Fibroblast of pulmonary artery (primary cell): ENCODE results near the gene COIL.

ENCODE experiments used
- DNase-seq: peaks from one replicate; pipeline ENCODE4 v3.0.0-alpha.2; 2010; ENCODE audit warnings: low read depth
- H3K4me3 ChIP-seq: replicated peaks from 2 replicates; pipeline ENCODE4 v1.5.1; 2011; ENCODE audit warnings: low read depth, mild to moderate bottlenecking, control low read depth, low read length, moderate library complexity
- CTCF ChIP-seq: IDR thresholded peaks from 2 replicates; pipeline ENCODE4 v1.5.1; 2011; ENCODE audit warnings: mild to moderate bottlenecking, control low read depth, low read length, inconsistent platforms; ENCODE audit errors: missing control alignments

The COIL gene

GRCh38 chr17:56978441-56979090 lies 17.7 kb upstream of the COIL start:
- TF ChIP-seq CTCF, result no peak
- peak; percentile 19 for DNase-seq
- peak overlapping the region; percentile 84 for H3K4me3 ChIP-seq

GRCh38 chr17:56977673-56978395 lies 17.0 kb upstream of the COIL start, which contains the start of gene SCPEP1:
Gene SCPEP1 (plus strand): TSS chr17:56978131. CDS start chr17:56978160, 29 bp downstream.
- no peak for TF ChIP-seq CTCF
- peak within 1 kb of the TSS; percentile 84 for H3K4me3 ChIP-seq
- peak; percentile 74 for DNase-seq

GRCh38 chr17:56976941-56977608 lies 16.2 kb upstream of the COIL start:
- TF ChIP-seq CTCF, result no peak
- peak overlapping the region; percentile 84 for H3K4me3 ChIP-seq
- DNase-seq, result no peak

- TF ChIP-seq CTCF, result no peak
- no peak overlapping the region for H3K4me3 ChIP-seq
- DNase-seq, result no peak
These were observed 14.8 kb upstream of the COIL start for GRCh38 chr17:56975656-56976055.

GRCh38 chr17:56974055-56974454 lies 13.2 kb upstream of the COIL start:
- H3K4me3 ChIP-seq, result no peak overlapping the region
- TF ChIP-seq CTCF, result no peak

GRCh38 chr17:56973520-56973919 lies 12.7 kb upstream of the COIL start:
- DNase-seq, result no peak
- TF ChIP-seq CTCF, result no peak
- H3K4me3 ChIP-seq, result no peak overlapping the region

More at GRCh38 chr17:56974055-56974454, 13.2 kb upstream of the COIL start:
- DNase-seq, result no peak
